ENCODE measurements around the gene PBX1.

The PBX1 gene

DNA sequence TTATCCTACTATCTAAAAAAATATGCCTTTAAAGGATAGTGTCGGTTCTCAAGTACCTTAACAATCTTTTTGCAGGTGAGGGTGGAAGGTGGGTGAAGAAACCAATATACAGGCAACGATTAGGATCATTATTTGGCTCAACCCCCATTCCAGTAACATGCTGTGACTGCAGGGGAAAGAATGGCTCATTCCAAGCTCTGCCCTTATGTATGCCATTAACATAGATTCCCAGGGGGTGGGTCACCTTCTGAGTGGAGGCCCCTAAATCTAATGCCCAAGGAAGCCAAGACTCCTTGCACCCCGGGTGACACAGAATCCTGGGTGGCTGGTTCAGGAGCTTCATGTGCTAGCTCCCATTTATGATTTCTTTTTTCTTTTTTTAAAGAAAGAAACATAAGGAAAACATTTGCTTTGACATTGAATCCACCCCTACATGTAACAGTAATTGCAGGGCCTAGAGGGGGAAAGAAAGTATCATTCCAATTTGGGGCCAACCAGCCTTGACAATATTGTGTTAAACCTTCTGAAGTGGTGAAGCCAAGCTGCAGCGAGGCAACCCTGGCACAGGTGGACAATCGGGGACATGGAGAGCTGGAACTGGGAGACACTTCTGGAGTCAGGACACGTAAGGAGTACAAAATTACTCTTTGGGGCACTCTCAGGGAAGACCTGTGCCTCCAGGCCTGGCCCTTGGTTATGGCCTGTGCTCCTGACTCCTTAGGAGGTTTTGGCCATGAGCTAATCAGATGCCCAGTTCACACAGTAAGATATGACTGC lies 200.3 kb downstream of the PBX1 start:
- no peak for DNase-seq (ENCODE audit: low read depth)

DNA sequence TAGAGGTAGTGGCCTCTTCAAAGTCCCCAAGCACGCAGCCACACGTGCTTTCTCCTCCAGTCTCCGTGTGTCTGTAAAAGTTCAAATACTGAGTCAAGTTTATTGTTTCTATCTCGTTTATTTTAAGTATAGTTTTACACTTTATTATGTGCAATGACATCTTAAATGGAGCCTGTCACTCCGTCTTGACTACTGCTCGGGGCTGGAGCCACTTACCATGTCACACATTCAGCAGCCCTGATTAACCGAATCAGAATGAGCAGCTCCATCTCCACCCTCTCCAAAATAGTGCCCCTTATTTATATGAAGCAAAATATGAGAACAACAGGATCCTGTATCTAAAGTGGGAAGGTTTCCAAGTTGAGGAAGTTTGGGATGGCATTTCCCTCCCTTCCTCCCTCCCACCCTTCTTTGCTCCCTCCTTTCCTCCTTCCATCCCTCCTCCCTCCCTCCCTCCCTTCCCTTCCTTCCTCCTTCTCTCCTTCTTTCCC lies 201.0 kb downstream of the PBX1 start:
- no peak for DNase-seq (ENCODE audit: low read depth)

DNA sequence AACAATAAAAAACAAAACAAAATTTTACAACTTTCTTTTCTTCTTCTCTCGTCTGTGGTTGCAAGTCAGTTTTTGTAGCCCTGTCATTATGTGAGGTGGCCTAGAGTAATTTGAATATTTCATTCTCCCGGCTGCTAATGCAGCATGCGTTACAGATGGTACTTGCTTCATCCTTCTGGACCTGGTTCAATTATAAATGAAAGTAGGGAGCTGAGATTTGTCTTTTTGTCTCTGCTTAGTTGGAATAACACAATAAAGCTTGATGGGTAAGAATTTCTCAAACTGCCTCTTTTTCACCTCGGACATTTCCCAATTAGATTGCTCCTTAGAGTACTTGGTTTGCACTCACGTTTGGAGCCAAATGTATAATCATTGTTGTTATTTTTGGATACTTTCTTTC lies 201.6 kb downstream of the PBX1 start:
- DNase-seq (ENCODE audit: low read depth) = no peak

DNA sequence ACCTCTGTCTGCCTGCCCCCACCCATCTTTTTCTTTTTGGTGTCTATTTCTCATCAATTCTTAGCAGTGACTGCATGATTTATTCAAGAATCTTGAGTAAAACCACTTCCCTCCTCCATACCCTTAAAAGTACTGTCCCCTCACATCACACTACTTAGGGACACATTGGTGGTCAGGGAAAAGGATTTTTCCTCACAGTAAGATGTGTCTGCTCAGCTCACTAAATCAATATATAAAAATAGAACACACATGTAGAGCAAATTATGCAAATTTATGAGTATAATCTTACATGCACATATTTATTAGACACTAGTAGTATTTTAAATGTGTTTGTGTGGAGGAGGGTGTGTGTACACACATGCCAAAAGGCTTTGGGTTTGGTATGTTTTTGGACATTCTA lies 202.0 kb downstream of the PBX1 start:
- DNase-seq (ENCODE audit: low read depth) = no peak

DNA sequence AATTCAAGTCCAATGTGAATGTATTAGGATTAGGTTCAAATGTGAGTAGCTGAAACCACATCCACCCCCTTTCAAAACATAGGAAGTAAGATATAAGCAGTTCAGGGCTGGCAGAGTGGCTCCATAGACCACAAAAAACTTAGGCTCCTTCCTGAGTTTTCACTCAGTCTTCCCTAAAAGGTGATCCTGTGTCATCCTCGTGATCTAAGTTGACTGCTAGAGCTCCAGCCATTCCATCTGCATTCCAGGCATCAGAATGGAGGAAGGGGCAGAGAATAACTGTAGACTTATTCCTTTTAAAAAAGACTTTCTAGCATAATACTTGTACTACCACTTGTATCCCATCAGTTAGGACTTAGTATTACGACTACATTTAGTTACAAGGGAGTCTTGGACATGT lies 204.1 kb downstream of the PBX1 start:
- no peak for DNase-seq (ENCODE audit: low read depth)

DNA sequence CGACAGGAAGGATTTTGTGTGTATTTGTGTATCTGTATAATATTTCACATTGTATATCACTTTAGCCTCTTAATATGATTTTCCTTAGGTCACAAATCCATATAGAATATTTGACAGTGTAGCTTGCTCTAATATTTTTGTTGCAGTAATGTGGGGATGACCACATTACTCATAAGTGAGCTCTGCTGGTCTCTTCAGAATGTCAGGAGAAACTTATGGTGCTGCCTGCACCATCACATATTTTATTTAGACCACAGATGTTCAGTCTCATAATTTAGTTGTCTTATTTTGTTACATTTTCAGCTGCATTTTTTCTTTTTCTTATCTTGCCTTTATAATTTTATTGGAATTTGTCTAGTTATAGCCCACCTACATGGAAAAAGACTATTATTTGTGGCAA lies 205.3 kb downstream of the PBX1 start:
- DNase-seq (ENCODE audit: low read depth) = no peak

DNA sequence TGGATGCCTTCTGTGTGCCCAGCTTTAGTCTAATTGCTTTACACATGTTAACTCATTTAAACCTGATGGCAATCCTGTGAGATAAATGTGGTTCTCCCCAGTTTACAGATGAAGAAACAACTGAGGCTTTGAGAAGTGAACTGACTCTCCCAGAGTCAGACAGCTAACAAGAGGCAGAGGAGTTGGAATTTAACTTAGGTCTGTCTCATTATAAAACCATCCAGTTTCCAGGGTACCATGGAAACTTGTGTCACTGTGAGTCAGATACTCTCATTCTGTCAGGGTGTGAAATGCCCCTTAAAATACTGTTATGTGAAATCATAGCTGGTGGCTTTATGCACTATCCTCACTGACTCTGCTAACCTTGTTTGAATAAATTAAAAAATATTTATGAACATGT lies 206.6 kb downstream of the PBX1 start:
- DNase-seq (ENCODE audit: low read depth) = no peak

DNA sequence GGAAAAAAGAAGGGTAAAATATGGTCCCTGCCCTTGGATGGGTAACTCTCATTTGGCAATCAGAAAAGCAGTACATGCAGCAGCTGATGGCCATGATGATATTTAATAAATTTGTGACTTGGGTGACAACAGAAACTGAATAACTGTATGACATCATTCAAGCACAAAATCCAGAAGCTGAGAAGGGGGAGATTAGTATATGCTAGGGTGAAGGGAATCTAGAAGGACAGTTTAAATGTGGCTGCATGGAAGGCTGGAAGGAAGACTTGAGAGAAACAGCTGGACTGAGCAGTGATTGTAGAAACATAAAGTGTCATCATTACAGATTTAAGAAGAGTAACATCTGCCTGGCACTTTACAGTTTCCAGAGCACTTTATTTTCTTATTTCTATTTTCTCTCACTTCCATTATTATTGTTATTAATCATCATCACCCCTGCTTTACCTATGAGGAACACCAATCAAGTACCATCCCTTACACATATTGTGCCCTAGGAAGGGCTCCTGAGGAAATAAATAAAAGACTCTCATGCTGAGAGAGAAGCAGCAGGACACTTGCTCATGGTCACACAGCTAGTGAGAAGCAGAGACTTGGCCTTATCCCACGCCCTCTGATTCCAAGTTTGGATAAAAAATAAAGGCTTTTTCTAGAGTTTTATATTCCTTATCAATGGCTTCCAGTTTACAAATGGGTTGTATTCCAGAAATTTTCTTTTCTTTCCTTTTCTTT lies 207.2 kb downstream of the PBX1 start:
- no peak for DNase-seq (ENCODE audit: low read depth)

DNA sequence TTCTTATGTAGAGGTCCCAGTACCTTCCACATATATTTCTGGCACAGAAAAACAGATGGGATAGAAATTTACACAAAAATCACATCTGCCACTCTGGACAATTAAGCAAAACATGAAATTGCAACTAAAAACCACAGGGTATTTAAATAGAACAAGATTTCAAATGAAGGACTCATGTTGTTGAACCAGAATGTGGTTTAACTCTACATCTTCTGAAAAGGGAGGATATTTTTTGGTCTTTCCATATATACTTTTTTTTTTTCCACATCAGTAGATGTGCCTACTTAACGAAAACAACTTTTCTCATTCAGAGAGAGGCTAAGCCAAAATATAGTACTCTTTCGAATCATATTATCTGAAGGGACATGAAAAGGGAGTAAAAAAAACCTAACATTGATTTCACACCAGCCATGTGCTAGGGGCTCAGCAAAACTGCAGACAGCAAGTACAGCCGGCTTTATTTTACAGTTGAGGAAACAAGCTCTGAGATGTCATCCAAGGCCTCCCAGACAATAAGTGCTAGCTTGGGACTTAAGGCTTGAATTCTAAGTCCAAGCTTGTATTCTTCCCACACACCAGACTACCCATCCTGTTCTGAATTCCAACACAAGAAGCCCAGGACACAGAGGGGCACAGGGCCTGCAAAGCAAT lies 208.9 kb downstream of the PBX1 start:
- DNase-seq (ENCODE audit: low read depth) = no peak

DNA sequence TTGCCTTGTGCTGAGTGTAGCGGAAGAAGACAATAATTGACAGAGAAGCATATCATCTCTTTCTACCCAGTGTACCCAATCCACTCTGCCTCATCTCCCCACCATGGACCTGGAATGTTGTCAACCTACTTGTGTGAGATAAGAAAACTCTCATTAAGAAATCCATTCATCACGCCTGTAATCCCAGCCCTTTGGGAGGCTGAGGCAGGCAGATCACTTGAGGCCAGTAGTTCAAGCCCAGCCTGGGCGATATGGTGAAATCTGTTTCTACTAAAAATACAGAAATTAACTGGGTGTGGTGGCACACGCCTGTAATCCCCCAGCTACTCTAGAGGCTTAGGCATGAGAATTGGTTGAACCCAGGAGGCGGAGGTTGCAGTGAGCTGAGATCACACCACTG lies 209.6 kb downstream of the PBX1 start:
- DNase-seq (ENCODE audit: low read depth) = no peak

DNA sequence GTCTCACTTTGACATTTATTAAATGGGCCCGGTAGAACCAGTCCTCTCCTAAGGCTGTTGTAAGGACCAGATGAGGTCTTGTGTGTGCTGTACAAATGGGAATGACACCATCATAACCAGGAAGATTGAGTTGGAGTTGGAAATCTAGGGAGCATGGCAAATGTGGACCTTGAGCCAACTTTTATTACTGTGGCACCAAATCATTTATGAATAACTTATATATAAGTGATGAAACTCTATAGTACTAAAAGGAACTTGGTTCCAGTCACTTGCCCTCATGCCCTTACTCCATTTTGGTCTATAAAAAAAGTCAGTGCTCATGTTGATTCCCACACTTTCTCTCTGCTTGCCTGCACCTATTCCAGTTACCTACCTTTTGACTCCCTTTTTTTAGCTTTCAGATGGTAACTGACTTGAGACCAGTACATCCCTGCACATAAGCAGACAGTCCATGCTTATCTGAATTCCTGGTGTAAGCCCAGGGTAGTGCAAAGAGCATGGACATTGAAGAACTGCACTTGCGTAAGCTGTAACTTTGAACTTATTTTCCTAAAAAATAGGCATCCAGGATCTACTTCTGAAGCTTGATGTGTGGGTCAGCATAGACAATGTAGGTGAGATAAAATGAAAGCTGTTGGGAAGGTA lies 210.6 kb downstream of the PBX1 start:
- DNase-seq (ENCODE audit: low read depth) = no peak

DNA sequence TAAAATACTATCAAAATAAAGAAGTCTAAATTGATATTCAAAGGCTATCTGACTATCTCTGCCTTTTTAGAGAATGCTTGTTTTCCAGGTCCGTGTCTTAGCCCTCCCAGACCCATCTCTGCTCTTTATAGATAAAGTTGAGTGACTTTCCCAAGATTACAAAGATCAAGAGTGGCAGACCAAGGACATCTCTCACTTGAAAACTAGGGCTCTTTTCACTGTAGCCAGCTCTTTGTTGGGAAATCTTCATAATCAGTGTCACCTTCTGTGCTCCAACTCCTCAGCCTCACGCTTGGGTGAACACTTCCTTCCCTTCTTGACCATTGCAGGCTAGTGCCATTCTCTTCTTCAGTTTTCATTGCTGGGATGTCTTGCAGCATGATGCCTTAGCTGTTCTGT lies 211.1 kb downstream of the PBX1 start:
- no peak for DNase-seq (ENCODE audit: low read depth)

DNA sequence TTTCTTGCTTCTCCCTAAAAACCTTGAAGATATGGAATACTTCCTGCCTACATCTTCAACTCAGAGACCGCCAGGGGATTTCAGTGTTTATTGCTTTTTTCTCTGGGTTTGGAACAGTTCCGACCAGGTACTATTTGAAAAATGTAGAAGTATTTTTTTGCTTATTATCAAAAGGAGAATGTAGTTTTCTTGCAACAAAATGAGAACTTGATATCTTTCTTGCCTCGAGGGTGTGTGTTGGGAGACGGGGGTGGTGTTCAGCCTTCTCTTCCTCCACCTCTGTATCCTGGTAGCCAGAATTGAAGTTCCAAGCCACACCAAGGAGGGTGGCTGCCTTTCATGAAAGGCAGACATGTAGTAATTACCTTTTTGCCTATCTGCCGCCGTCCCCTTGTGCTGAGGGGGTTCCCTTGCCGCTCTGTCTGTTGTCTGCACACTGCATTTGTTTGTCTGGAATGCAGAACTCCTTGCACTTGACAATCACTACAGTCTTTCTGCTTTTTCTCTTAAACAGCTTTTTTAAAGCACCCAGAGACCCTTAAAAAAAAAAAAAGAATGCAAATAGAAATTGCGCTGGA lies 212.1 kb downstream of the PBX1 start:
- DNase-seq (ENCODE audit: low read depth) = no peak

DNA sequence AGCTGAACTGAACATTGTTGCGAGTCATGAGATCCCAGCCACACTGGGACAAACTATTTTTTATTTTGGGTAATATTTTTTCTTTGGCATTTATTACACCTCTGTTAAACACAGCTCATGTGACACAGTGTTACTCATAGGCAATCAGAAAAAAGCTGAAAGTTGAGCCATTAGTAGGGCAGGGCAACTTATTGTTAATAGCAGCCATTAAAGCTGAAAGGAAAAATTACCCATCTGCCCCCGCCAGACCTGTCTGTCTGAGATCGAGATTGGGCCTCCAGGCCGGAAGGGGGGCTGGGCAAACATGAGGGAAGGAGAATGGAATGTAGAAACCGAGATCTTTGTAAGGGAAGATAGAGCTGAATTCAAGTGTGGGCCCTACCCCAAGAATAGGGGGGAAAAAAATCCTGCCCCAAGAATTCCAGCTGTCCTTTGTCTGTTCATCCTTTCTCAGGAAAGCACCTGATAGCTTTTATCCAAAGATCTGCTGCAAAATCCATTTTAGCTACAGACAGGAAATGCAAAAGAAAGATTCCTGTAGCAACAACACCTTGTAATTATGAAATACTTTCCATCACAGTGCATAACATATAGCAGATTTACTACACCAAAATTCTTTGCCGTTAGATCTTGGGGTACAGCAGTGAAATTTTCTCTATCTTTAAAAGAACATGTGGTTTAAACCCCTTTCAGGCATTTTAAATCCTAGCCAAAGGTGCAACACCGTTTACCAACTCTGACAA lies 212.8 kb downstream of the PBX1 start:
- no peak for DNase-seq (ENCODE audit: low read depth)

DNA sequence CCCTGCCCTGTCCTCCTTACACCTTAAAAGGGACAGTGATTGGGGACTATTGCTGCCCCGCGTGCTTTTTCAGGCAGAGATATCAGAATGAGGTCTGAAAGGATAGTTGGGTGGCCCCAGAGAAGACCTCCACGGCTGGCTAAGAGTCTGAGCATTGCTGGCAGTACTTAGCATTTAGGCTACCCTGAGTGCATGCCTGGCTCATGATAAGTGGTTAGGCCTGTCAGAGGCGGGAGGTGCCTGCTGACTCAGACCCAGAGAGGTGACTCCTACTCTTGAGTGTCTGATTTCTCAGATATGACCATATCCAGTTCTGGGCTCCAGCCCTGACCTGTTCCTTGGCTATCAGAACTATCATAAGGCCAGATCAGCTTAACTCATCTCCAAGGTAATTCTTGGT lies 213.7 kb downstream of the PBX1 start:
- no peak for DNase-seq (ENCODE audit: low read depth)

DNA sequence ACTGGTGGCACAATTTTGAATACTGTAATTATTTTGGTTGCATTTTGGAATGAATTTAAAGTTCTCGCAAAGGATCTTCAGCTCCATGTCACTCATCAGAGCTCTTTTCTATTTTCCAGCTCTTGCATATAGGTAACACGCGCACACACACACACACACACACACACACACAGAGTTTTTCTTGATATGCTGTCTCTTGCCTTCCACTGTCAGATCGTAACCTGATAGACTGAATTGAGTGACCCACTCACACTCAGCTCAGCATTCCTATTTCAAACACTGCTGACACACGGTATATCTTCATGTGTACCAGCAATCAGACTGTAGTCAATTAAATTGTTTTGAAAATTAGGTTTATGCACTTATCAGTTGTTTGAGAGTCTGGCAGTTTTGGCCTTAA lies 214.1 kb downstream of the PBX1 start:
- no peak for DNase-seq (ENCODE audit: low read depth)

DNA sequence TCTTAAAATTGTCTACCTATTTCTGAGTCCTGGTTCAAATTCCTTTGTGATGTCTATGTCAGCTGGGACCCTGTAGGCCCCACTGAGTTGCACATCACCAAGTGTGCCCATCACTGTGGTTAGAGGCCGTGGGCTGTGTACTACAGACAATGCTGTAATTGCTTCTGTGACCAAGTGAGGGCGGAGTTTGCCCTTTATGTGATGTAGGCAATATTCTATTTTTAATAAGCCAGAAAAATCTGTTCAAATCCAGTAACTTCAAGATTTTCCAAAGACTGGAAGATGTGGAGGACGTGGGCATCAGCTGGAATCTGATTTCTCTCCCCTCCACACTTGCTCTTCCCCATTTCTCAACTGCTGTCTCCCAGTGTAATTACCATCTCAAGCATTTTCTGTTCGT lies 215.4 kb downstream of the PBX1 start:
- no peak for DNase-seq (ENCODE audit: low read depth)

DNA sequence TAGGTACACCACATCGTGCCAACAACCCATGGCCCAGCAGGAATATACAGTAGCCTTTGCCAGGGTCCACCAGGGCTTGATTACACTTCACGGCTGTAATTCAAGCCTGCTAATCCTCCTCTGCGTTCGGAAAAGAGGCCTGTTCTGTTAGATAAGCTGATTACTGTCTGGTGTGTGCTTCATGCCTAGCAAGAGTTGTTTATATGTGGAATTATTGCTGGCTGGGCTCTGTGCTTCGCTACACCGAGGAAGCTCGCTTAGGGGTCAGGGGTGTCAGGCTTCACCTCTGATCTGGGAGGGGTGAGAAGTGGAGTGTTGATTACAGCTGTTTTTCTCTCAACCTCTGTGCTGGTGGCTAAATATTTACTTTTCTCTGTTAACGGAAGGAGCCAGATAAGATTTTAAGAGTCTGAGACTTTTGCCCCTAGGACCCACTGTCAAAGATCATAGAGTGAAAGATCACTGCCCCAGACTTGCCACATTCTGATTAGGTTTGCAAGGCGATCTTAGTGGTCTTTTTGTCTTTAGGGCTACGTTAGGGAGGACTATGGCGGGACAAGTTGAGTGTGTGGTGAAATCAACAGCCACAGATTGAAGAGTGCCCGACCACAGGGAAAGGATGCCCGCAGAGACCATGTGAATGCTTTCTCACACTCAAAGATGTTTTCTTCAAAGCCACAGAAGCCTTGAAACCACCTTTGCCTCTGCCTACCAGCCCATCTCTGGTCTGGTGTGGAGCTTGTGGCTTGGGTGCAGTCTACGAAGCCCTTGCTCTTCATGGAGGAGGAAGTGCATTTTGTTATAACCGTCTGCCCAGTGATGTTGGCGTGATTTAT lies 216.1 kb downstream of the PBX1 start:
- DNase-seq (ENCODE audit: low read depth) = no peak

DNA sequence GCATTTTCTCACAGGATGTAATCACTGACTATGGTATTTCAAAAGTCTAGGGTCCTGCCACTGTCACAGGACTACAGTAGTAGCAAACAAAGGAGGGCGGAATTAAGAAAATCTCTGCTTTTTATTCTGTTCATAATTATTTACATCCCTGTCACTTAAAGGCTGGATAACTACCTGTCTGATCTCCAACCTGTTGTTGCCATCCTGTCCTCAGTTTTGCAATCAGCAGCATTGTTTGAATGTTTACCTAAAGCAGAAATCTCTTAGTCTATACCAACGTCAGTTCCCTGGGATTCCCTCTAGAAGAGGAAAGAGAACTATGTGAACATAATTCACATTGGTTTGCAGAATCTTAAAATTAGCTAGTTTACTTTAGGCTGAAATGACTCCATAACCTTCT lies 218.5 kb downstream of the PBX1 start:
- DNase-seq (ENCODE audit: low read depth) = no peak

DNA sequence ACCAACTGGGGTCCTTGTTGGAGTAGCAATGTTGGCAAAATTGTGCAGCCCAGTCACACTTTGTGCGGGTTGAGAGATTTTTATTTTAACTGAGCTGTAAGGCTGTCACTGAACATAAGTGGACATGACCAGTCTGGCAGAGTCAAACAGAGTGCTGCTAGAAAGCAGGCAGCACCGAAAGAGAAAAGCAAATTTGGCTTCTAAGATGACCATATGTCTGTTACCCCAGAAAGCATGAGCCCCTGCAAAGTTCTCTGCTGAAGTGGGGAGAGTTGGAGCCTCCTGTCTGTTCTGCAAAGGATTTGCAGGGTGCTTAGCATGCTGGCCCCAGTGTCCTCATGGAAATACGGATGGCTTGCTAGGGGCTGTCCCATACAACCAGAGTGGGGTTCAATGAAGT lies 220.4 kb downstream of the PBX1 start:
- DNase-seq (ENCODE audit: low read depth) = no peak

Measured in stimulated activated CD4-positive, alpha-beta T cell treated with anti-CD3 and anti-CD28 coated beads, Interleukin-2, amount 100 ng/mL, for 4 hours (primary cell).